Fibroblast of lung (primary cell): ENCODE data around the gene CENPE. TPM values are rescaled to one million over a fixed set of nuclear protein-coding genes. Genes with fewer than 3 reads are reported as not detected.
A peak's percentile ranks its signal among the peaks of the same experiment; 100 is the strongest.

Source experiments
- DNase-seq, 2 donors: peaks; one replicate each; pipeline versions ENCODE4 v3.0.0 to v3.0.0-alpha.2; 2010; ENCODE audit warnings: low read depth in 2 of 2
- H2AFZ ChIP-seq: 2 replicates; pipeline ENCODE4 v1.5.1; 2012; ENCODE audit warnings: low read length, control low read depth, inconsistent platforms
- H3K27ac ChIP-seq: 2 replicates; pipeline ENCODE4 v1.5.1; 2011; ENCODE audit warnings: low read length, control low read depth; ENCODE audit not compliant: insufficient read depth
- H3K27me3 ChIP-seq: 2 replicates; pipeline ENCODE4 v1.5.1; 2011; ENCODE audit warnings: mild to moderate bottlenecking, low read length; ENCODE audit not compliant: control insufficient read depth, insufficient read depth
- H3K36me3 ChIP-seq: 2 replicates; pipeline ENCODE4 v1.5.1; 2011; ENCODE audit warnings: low read length; ENCODE audit not compliant: control insufficient read depth, insufficient read depth
- H3K4me1 ChIP-seq: 2 replicates; pipeline ENCODE4 v1.5.1; 2011; ENCODE audit warnings: low read length; ENCODE audit not compliant: control insufficient read depth, insufficient read depth; ENCODE audit errors: extremely low read depth
- H3K4me2 ChIP-seq: 2 replicates; pipeline ENCODE4 v1.5.1; 2011; ENCODE audit warnings: low read length, control low read depth; ENCODE audit not compliant: insufficient read depth; ENCODE audit errors: extremely low read depth
- H3K4me3 ChIP-seq, 4 experiments: fragments of 200-600 bp in 1 of 4; sonication (generic) in 1 of 4; replicated peaks in 1 of 4; 2 replicates each; pipeline ENCODE4 v1.5.1; 2011 to 2016; ENCODE audit warnings: low read length in 4 of 4, low read depth in 3 of 4, mild to moderate bottlenecking in 3 of 4, control low read depth in 2 of 4, inconsistent platforms in 1 of 4, mixed read lengths in 1 of 4; ENCODE audit not compliant: insufficient read depth in 1 of 4; ENCODE audit errors: control extremely low read depth in 1 of 4
- H3K79me2 ChIP-seq: 2 replicates; pipeline ENCODE4 v1.5.1; 2012; ENCODE audit warnings: mild to moderate bottlenecking, low read length, inconsistent platforms; ENCODE audit not compliant: control insufficient read depth, insufficient read depth
- H3K9ac ChIP-seq: 2 replicates; pipeline ENCODE4 v1.5.1; 2011; ENCODE audit warnings: mild to moderate bottlenecking, low read length, control low read depth; ENCODE audit not compliant: insufficient read depth
- H3K9me3 ChIP-seq: 2 replicates; pipeline ENCODE4 v1.5.1; 2012; ENCODE audit warnings: low read depth, low read length; ENCODE audit not compliant: control insufficient read depth, insufficient read depth
- H4K20me1 ChIP-seq: 2 replicates; pipeline ENCODE4 v1.5.1; 2011; ENCODE audit warnings: low read length; ENCODE audit not compliant: control insufficient read depth, insufficient read depth; ENCODE audit errors: extremely low read depth
- EZH2 ChIP-seq: IDR thresholded peaks from 2 replicates; pipeline ENCODE4 v1.5.1; 2012; ENCODE audit warnings: low read length, control low read depth, mild to moderate bottlenecking; ENCODE audit errors: missing control alignments
- polyA plus RNA-seq, 2 donors: library from polyadenylated mRNA; depleted of rRNA in 1 of 2; stranded (reverse) in 1 of 2; unstranded in 1 of 2; fragments of >200 nt; gene quantifications; 2 replicates each; pipeline ENCODE4 v1.2.1, GENCODE V29; 2011 to 2012; ENCODE audit warnings: missing spikeins in 1 of 2
- total RNA-seq: library from RNA; depleted of rRNA; stranded (reverse); fragments of >200 nt; gene quantifications from 2 replicates; pipeline ENCODE4 v1.2.1, GENCODE V29; 2014
- TF ChIP-seq, protein P1 (sequence below), 2 donors: IDR thresholded peaks in 1 of 2; conservative IDR thresholded peaks in 1 of 2; 1 replicate in 1 of 2; 2 replicates in 1 of 2; pipeline ENCODE4 v1.5.1; 2011 to 2012; ENCODE audit warnings: low read length in 2 of 2, control low read depth in 1 of 2, inconsistent platforms in 1 of 2, low read depth in 1 of 2, mild to moderate bottlenecking in 1 of 2

The CENPE gene
- total and polyA plus RNA-seq, 2 donors (not counting 1 experiment from before 2014, with no cell fraction given), result 4.1 to 8.6 TPM

DNA sequence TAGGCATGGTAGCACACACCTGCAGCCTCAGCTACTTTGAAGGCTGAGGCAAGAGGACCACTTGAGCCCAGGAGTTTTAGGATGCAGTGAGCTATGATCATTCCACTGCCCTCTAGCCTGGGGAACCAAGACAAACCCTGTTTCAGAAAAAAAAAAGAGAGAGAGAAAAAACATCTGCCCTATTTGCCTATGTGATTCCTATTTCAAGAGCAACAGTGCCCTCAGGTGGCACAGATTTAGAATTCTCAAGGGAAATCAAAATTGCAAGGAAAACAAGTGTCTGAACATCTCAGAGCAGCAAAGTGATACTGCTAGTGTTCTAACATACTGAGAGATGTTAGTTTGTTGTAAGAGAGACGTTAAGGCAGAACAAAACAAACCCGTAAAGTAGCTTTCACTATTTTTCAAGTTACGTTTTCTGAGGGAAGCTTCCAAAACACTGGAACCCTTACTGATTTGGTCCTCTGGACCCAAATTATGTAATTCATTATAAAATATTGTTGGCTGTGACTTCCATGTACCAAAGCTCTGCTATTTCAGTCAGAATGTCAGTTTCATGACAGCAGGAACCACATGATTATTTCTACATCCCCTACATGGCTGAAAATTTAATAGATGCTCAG lies 106.4 kb downstream of the CENPE start:
- H3K27ac ChIP-seq, result no peak overlapping the region
- H4K20me1 ChIP-seq, result no peaks in the 10 kb centered on the region
- no peak overlapping the region for H2AFZ ChIP-seq
- H3K4me2 ChIP-seq, result no peak overlapping the region
- H3K9ac ChIP-seq, result no peak overlapping the region
- no peak overlapping the region for H3K4me3 ChIP-seq
- H3K36me3 ChIP-seq, result peaks cover 2% of the 10 kb centered on the region
- DNase-seq, result peak; percentile 56 to 84
- no peaks in the 10 kb centered on the region for H3K9me3 ChIP-seq
- no peaks in the 10 kb centered on the region for H3K27me3 ChIP-seq
- no peaks in the 10 kb centered on the region for H3K79me2 ChIP-seq
- H3K4me1 ChIP-seq, result no peaks in the 10 kb centered on the region
- TF ChIP-seq, protein P1, sequence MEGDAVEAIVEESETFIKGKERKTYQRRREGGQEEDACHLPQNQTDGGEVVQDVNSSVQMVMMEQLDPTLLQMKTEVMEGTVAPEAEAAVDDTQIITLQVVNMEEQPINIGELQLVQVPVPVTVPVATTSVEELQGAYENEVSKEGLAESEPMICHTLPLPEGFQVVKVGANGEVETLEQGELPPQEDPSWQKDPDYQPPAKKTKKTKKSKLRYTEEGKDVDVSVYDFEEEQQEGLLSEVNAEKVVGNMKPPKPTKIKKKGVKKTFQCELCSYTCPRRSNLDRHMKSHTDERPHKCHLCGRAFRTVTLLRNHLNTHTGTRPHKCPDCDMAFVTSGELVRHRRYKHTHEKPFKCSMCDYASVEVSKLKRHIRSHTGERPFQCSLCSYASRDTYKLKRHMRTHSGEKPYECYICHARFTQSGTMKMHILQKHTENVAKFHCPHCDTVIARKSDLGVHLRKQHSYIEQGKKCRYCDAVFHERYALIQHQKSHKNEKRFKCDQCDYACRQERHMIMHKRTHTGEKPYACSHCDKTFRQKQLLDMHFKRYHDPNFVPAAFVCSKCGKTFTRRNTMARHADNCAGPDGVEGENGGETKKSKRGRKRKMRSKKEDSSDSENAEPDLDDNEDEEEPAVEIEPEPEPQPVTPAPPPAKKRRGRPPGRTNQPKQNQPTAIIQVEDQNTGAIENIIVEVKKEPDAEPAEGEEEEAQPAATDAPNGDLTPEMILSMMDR (conservative IDR thresholded peaks at IDR 0.05 in 1 of 2, IDR thresholded peaks at IDR 0.05 in 1 of 2; ENCODE audit: low read depth in 1 of 2, low read length in 2 of 2), result peak; percentile 62 to 66
- no peak for TF ChIP-seq EZH2

DNA sequence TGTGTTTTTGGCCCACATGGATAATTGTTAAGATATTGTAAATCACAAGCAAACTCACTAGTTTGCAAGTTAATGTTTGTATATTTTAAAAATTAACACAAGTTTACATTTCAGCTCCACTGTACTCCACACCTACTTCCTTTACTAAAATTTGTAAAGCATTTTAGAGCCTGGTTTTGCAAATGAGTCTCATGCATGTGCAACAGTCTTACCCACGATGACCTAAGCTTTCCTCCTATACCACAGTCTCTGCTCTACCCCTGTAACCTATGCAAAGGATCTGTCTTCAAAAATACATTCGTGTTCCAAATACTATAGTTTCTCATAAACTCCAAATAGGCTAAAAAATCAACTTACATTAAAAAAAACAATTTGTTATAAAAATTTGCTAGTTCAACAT lies 108.7 kb downstream of the CENPE start:
- Histone ChIP-seq H2AFZ (no peak overlapping the region), H3K4me1 (no peaks in the 10 kb centered on the region), H3K27me3 (no peaks in the 10 kb centered on the region), H3K9ac (no peak overlapping the region), H3K27ac (no peak overlapping the region), H3K4me2 (no peak overlapping the region), H4K20me1 (no peaks in the 10 kb centered on the region), H3K79me2 (no peaks in the 10 kb centered on the region), H3K4me3 (no peak overlapping the region), H3K36me3 (peaks cover 3% of the 10 kb centered on the region), H3K9me3 (no peaks in the 10 kb centered on the region)
- no peak for DNase-seq
- TF ChIP-seq, protein P1 (conservative IDR thresholded peaks at IDR 0.05 in 1 of 2, IDR thresholded peaks at IDR 0.05 in 1 of 2; ENCODE audit: low read depth in 1 of 2, low read length in 2 of 2), result no peak
- TF ChIP-seq EZH2, result no peak

DNA sequence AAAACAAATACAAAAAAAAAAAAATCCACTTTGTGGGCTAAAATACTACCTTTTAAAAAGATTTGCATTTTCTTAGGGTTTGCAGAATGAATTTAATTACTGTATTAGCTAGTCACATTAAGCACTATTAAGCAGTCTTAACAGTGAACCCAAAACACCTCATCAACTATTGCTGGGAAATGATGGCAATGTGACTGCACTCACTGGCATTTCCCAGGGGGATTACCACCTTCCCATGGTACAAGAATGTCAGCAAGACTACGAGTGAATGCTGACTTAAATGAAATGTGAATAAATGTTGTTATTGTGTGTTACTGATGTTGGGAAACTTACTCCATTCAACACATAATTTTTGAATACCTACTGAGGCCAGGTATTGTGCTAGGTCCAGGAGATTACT lies 111.6 kb downstream of the CENPE start:
- no peaks in the 10 kb centered on the region for H3K27me3 ChIP-seq
- peaks cover 3% of the 10 kb centered on the region for H3K36me3 ChIP-seq
- no peak for TF ChIP-seq EZH2
- TF ChIP-seq, protein P1 (conservative IDR thresholded peaks at IDR 0.05 in 1 of 2, IDR thresholded peaks at IDR 0.05 in 1 of 2; ENCODE audit: low read depth in 1 of 2, low read length in 2 of 2), result no peak
- no peaks in the 10 kb centered on the region for H3K4me1 ChIP-seq
- H3K79me2 ChIP-seq, result no peaks in the 10 kb centered on the region
- H3K27ac ChIP-seq, result no peak overlapping the region
- H3K4me2 ChIP-seq, result no peak overlapping the region
- no peak overlapping the region for H3K4me3 ChIP-seq
- no peak overlapping the region for H2AFZ ChIP-seq
- no peak for DNase-seq
- no peaks in the 10 kb centered on the region for H3K9me3 ChIP-seq
- H3K9ac ChIP-seq, result no peak overlapping the region
- no peaks in the 10 kb centered on the region for H4K20me1 ChIP-seq
